Activated CD8-positive, alpha-beta T cell treated with anti-CD3 and anti-CD28 coated beads for 36 hours (primary cell): ENCODE results near the gene TMEM178B. TPM values are rescaled to one million over a fixed set of nuclear protein-coding genes. Genes with fewer than 3 reads are reported as not detected.

Experiments
- ATAC-seq: fragments of 200-7000 bp; cut with Tn5 transposase; one replicate; pipeline ENCODE4 v1.10.0; 2021; ENCODE audit warnings: mild to moderate bottlenecking, moderate library complexity
- CTCF ChIA-PET: fragments of 350-600 bp; sonication (Branson Sonifier 250); formaldehyde crosslinking; loops from one replicate; lab custom pipeline; 2021; ENCODE audit warnings: antibody characterized with exemption; lab: Charles Lee
- POLR2A ChIA-PET: fragments of 350-600 bp; sonication (Branson Sonifier 250); formaldehyde crosslinking; loops from one replicate; lab custom pipeline; 2021; ENCODE audit warnings: antibody characterized with exemption; lab: Charles Lee
- DNase-seq: peaks from one replicate; pipeline ENCODE4 v3.0.0-alpha.2; 2020
- H3K27ac Mint-ChIP-seq: one replicate; pipeline ENCODE4 v1.8.0; 2021; ENCODE audit warnings: mild to moderate bottlenecking, mixed read lengths
- H3K27me3 Mint-ChIP-seq: one replicate; pipeline ENCODE4 v1.8.0; 2021; ENCODE audit warnings: mixed read lengths
- H3K36me3 Mint-ChIP-seq: one replicate; pipeline ENCODE4 v1.8.0; 2021; ENCODE audit warnings: low read depth, mixed read lengths
- H3K4me1 Mint-ChIP-seq: one replicate; pipeline ENCODE4 v1.8.0; 2021; ENCODE audit warnings: low read depth, mixed read lengths
- H3K4me3 Mint-ChIP-seq: one replicate; pipeline ENCODE4 v1.8.0; 2021; ENCODE audit warnings: mild to moderate bottlenecking, moderate library complexity, mixed read lengths
- H3K9me3 Mint-ChIP-seq: one replicate; pipeline ENCODE4 v1.8.0; 2021; ENCODE audit warnings: mixed read lengths
- intact Hi-C: fragments of 100-400 bp; cut with micrococcal nuclease; formaldehyde crosslinking; loops from one replicate; pipeline ENCODE4 v1.10.0; 2022
- total RNA-seq, 2 experiments: library from RNA; stranded (reverse); gene quantifications; one replicate each; pipeline ENCODE4 v1.2.3, GENCODE V29; 2021
- TF ChIP-seq, protein P1 (sequence below): fragments of 200-600 bp; IDR thresholded peaks from one replicate; pipeline ENCODE4 v1.8.0; 2022; ENCODE audit warnings: antibody characterized with exemption, mild to moderate bottlenecking

TMEM178B gene
- total RNA-seq, 2 experiments from 2014 or later, result 0.34 to 1.1 TPM

DNA sequence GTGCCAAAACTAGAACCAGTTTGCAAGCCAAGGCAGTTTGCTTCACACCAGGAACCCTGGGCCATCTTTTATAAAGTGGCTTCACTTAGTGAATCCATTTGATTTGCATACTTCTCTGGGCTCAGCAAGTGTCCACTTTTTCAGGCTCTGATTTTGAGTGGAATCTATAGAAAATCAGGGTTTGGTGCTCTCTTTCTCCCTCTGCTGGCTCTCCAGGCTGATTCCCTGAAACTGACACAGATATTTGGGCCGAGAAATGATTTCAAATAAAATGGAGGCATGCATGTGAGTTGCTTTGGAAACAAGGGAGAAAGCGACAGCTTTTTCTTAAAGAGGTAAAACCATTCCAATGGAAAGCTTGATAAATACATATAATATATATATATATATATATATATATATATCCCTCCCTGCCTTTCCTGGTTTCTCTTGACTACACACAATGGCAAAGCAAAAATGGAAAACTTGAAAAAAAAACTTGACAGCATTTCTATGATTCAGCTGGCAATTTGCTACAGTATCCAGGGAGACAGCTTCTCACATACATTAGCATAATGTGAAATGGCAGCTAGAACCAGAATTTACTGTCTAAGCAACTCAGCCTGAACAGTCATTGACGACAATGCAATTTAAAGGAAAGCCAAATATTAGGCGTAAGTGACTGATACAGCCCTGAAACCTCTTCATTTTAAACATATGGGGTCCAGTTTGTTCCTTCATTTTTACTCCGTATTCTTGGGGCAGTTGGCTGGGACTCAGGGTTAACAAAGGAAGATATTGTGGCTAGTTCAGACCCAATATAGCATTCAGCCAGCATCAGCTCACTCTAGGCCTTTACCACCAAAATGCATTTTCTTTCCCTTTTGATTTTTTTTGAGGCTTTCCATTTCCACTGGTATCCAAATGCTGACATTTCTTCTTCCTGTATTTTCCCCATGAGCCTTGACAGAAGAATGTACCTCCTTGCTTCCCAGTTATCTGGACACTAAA lies 188.5 kb downstream of the TMEM178B start:
- no peak overlapping the region for H3K27ac Mint-ChIP-seq
- CTCF ChIA-PET, result no interaction called here

DNA sequence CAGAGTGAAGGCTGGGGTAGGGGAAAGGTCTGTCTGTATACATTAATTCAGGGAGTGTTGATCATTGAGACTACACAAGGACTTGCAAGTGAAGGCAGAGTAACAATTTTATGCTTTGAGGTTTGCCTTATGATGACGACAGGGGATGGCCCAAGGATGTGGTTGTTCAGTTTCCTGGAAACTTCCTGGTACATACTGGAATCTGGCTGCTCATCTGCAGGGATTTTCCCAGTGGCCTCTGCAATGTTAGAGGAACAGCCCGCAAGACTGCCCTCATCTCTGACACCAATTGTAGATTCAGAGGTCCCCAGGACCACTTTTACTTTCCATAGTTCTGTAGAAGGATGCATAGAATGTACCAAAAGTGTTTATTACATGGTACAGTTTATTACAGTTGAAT lies 189.6 kb downstream of the TMEM178B start:
- intact Hi-C loops, result no loop called here
- H3K36me3 Mint-ChIP-seq, result no peaks in the 10 kb centered on the region
- DNase-seq (peak; percentile 24), ATAC-seq (peak; percentile 53)
- peaks cover 7% of the 10 kb centered on the region for H3K4me1 Mint-ChIP-seq
- peaks cover 10% of the 10 kb centered on the region for H3K9me3 Mint-ChIP-seq
- TF ChIP-seq, protein P1, sequence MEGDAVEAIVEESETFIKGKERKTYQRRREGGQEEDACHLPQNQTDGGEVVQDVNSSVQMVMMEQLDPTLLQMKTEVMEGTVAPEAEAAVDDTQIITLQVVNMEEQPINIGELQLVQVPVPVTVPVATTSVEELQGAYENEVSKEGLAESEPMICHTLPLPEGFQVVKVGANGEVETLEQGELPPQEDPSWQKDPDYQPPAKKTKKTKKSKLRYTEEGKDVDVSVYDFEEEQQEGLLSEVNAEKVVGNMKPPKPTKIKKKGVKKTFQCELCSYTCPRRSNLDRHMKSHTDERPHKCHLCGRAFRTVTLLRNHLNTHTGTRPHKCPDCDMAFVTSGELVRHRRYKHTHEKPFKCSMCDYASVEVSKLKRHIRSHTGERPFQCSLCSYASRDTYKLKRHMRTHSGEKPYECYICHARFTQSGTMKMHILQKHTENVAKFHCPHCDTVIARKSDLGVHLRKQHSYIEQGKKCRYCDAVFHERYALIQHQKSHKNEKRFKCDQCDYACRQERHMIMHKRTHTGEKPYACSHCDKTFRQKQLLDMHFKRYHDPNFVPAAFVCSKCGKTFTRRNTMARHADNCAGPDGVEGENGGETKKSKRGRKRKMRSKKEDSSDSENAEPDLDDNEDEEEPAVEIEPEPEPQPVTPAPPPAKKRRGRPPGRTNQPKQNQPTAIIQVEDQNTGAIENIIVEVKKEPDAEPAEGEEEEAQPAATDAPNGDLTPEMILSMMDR, result no peak
- H3K27ac Mint-ChIP-seq, result no peak overlapping the region
- POLR2A ChIA-PET, result no interaction called here
- no peak overlapping the region for H3K4me3 Mint-ChIP-seq
- CTCF ChIA-PET, result no interaction called here
- peaks cover 8% of the 10 kb centered on the region for H3K27me3 Mint-ChIP-seq

More for the DNA sequence above, 188.5 kb downstream of the TMEM178B start:
- H3K36me3 Mint-ChIP-seq, result no peaks in the 10 kb centered on the region
- POLR2A ChIA-PET, result no interaction called here
- peaks cover 7% of the 10 kb centered on the region for H3K4me1 Mint-ChIP-seq
- H3K4me3 Mint-ChIP-seq, result no peak overlapping the region
- ATAC-seq, result no peak
- DNase-seq, result no peak
- H3K27me3 Mint-ChIP-seq, result peaks cover 8% of the 10 kb centered on the region
- peaks cover 12% of the 10 kb centered on the region for H3K9me3 Mint-ChIP-seq
- intact Hi-C loops, result no loop called here
- TF ChIP-seq, protein P1, result no peak

- ATAC-seq, result no peak
- peaks cover 8% of the 10 kb centered on the region for H3K27me3 Mint-ChIP-seq
- H3K4me1 Mint-ChIP-seq, result peaks cover 7% of the 10 kb centered on the region
- H3K9me3 Mint-ChIP-seq, result peaks cover 6% of the 10 kb centered on the region
- POLR2A ChIA-PET, result no interaction called here
- H3K36me3 Mint-ChIP-seq, result no peaks in the 10 kb centered on the region
- no peak overlapping the region for H3K4me3 Mint-ChIP-seq
- H3K27ac Mint-ChIP-seq, result no peak overlapping the region
- CTCF ChIA-PET, result no interaction called here
- intact Hi-C loops, result no loop called here
- TF ChIP-seq, protein P1, result no peak
- DNase-seq, result no peak
Observed at GRCh38 chr7:141263983-141264382, 190.1 kb downstream of the TMEM178B start.

- Mint-ChIP-seq H3K4me3 (no peak overlapping the region), H3K9me3 (peaks cover 4% of the 10 kb centered on the region), H3K27me3 (peaks cover 8% of the 10 kb centered on the region), H3K27ac (no peak overlapping the region), H3K4me1 (peaks cover 7% of the 10 kb centered on the region), H3K36me3 (no peaks in the 10 kb centered on the region)
- CTCF ChIA-PET, result no interaction called here
- no peak for DNase-seq
- TF ChIP-seq, protein P1, result no peak
- ATAC-seq, result no peak
- POLR2A ChIA-PET, result no interaction called here
- intact Hi-C loops, result no loop called here
Observed at GRCh38 chr7:141264511-141264910, 190.6 kb downstream of the TMEM178B start.

DNA sequence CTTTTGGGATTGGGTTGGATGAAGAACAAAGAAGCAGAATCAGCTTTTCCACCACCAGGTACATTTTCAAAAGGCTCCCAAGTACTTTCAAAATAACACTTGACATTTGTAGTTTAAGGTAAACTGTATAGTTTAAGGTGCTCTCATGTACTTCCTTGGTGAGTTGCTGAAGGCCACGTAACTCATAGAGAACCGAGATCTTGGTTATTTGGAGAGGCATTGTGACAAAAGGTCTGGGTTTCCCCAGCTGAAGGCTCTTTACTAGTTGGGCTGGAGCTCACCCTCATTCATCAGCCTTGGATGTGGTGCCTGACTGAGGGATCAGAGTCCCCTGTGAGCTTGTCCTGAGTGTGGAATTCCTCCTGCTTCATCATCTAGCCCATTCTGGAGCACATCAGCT lies 191.8 kb downstream of the TMEM178B start:
- Mint-ChIP-seq H3K4me3 (no peak overlapping the region), H3K9me3 (no peaks in the 10 kb centered on the region), H3K27ac (no peak overlapping the region), H3K27me3 (peaks cover 8% of the 10 kb centered on the region), H3K4me1 (peaks cover 7% of the 10 kb centered on the region), H3K36me3 (no peaks in the 10 kb centered on the region)
- ChIA-PET CTCF (no interaction called here), POLR2A (no interaction called here)
- intact Hi-C loops, result no loop called here
- ATAC-seq (no peak), DNase-seq (no peak)
- TF ChIP-seq, protein P1, result no peak
